ENCODE data around the gene PCNA. TPM values are rescaled to one million over a fixed set of nuclear protein-coding genes. Genes with fewer than 3 reads are reported as not detected.

PCNA gene
- 918 and 1,013 TPM in 2 replicates for polyA plus RNA-seq (2014; cell fraction: cytosol; rRNA removed)
- 512 and 516 TPM in 2 replicates for polyA plus RNA-seq (2014; cell fraction: nucleus; rRNA removed)

DNA sequence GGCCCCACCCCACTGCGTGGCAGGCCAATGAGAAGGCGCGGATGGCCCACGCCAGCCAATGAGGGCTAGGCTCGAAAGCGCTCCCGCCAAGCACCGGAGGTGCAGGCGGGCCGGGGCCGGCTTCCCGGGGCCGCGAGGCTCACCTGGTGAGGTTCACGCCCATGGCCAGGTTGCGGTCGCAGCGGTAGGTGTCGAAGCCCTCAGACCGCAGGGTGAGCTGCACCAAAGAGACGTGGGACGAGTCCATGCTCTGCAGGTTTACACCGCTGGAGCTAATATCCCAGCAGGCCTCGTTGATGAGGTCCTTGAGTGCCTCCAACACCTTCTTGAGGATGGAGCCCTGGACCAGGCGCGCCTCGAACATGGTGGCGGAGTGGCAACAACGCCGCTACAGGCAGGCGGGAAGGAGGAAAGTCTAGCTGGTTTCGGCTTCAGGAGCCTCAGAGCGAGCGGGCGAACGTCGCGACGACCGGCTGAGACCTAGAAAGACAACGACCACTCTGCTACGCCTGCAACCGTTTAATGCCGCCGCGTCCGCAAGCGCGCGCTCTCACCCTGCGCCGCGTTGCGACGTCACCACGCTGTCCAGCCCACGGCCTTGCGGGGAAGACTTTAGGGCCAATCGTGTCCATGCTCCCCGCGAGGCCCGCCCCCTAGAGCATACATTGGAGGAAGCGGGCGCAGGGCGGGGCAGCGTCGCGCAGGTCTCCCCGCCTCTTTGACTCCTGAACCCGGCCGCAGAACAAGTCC, at the start of gene PCNA:
Gene PCNA (minus strand): TSS at position 524 of the 750 bp plus-strand sequence. CDS start 160 bp downstream, at position 364.
- peak; percentile 97 for DNase-seq (ENCODE audit: low spot score)

DNA sequence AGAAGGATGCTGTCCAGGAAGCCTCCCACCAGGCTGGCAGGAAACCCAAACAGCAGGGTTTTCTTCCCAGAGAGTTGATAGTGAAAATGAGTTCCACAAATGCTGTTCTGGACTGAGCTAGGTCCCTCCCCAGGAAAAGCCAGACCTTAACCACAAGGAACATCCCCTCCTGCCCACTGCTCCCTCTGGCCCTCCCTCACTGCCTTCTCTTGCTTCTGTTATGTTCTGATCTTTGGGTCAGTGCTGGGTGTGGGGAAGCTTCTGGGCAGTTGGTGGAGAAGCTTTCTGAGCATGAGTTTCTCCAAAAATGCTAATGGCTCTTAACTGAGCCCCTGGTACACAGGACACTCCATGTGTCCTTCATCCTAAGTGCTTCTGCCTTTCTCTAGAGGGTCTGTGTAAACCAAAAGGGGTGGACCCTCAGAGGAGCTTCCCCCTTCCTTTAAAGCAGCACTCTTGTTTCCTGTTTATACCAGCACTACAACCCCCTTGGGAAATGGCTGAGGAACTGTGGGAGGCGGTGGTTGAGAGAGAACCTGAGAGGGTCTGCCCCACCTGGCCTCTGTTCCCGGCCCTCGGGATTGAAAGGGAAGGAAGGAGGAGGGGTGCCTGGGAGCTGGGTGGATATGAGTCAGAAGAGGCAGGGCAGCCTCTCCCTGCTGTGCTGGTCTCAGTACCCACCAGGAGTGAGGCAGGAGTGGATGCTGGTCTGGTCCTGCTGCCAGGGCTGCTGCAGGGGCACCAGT, 49.1 kb upstream of the PCNA start:
- DNase-seq (ENCODE audit: low spot score): no peak

DNA sequence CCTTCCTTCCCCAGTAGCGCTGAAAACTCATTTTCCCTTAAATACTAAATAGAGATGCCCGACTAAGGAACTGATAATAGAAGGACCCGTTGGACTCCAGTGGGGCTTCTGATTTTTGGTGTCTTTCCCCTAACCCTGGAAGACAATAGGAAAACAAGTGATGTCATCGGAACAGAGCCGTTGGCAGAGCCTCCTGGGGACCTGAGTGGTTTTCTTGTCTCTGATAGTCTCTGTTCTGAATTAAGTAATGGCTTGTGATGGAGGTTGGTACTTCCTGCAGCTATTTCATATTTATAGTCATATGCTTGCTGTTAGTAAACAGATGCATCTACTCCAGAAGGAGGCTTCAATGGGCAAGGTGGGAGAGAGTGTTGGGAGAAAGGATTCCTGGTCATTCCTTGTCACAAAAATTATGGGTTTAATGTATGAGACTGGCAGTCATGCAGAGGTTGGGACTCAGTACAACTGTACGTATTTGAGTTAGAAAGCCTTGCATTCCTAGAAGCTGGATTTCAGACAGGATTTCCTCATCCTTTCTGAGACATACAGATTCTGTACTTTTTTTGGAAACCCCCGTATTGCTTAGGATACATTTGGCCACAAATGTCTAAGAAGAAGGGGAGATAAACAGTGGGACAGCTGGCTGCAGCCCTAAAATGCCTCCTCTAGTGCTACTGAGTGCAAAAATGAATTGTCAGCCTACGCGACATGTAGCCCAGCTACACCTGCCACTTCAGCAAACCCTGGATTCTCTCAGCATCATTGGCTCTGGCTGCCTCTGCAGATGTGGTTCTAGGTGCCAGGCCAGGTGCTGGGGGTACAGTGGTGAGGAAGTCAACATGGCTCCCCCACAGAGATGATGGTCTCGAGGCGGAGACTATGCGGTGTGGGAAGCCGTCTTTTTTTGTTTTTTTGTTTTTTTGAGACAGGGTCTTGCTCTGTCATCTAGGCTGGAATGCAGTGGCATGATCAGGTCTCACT, 45.2 kb upstream of the PCNA start:
- no peak for DNase-seq (ENCODE audit: low spot score)

DNA sequence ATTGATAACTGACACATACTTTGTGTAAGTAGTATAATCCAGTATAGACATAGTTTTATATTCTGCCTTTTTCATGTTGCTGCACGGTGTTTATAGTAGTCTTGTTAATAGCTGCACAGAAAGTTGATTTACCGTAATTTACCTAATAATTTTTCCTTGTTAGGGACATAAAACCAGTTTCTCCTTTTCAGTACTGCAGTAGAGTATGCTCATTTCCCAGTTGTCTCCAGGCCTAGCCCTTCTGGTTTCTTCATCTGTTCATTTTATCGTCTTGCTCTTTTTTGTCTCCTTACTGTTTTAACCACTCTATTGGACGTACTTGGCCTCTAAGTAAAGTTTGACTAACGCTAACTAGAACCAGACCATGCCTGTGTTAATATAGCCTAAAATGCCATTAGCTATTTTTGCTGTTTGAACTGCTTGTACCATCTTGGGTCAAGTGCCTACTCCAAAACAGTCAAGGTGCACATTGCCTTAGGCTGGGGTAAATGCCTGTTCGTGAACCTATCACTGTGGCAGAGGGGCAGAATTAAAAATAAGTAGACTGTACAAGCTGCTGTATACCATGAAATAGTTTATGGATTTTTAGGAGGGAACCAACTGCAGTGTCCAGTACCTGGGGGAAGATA, 41.9 kb upstream of the PCNA start:
- DNase-seq (ENCODE audit: low spot score): no peak

DNA sequence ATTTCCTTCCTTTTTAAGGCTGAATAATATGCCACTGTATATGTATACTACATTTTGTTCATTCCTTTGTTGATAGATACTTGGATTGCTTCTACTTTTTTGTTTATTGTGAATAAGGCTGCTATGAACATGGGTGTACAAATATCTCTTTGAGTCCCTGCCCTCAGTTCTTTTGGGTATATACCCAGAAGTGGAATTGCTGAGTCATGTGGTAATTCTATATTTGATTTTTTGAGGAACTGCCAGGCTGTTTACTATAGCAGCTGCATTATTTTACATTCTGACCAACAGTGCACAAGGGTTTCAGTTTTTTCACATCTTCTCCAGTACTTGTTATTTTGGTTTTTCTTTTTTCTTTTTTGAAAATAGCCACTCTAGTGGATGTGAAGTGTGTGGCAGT, 41.1 kb upstream of the PCNA start:
- no peak for DNase-seq (ENCODE audit: low spot score)

DNA sequence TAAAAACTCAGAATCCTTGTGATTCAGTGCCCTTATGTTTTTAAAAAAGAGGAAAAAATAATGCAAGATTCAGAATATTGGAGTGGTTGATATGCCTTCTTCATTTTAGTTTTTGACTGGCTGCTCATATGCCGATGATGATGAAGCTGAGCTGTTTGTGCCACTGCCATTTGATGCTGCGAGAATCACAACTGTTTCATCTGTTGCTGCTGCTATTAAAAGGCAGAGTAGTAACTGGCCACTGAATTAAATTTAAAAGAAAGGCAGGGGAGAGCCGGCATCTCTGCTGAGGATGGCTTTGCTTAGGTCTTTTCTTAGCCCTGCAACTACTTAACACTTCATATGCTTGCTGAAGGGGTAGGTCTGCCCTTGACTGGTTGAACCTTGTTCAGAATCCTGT, 40.2 kb upstream of the PCNA start:
- DNase-seq (ENCODE audit: low spot score): no peak

DNA sequence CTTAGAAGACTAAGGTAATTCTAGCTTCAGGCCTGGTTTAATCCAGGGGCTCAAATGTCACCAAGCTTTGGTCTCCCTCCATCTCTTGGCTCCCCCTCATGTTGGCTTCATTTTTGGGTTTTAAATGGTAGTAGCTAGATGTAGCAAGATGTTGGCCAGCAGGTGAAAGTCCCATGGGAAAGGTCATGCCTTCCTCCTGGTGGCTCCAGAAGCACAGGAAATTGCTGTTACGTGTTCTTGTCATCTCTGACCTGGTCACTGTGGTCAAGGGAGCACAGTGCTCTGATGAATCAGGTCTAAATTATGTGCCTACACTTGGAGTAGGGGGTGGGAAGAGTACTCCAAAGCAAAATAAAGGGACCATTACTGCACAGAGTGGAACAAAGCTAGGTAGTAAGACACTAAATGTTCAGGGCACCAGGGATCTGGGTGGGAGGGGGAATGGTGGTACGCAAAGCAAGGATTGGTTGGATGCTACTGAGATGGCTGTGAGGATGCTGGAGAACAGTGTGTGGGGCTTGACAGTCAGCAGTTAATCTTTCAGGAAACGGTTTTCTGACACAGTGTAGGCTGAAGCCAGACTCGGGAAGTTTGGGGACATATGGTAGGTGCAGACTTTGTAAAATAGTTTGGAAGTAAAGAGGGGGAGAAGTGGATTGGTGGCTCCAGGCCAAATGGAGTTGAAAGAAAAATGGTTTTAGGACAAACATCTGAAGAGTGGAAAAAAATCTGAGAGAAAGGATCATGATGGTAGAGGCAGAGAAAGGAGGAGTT, 37.1 kb upstream of the PCNA start:
- DNase-seq (ENCODE audit: low spot score): no peak

DNA sequence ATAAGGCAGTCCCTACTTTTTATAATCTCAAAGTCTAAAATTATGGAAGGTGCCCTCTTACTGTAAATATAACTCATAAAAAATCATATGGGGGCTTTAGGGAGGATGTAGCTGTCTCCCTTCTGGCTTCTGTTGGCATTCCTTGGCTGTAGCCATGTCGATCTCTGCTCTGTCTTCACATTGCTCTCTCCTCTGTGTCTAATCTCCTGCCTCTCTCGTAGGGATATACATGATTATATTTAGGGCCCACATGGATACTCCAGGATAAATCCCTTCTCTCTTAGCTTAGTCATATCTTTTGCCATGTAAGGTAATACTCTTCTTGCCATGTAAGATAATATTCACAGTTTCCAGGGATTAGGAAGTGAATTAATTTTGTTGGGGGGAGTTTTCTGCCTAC, 35.6 kb upstream of the PCNA start:
- DNase-seq (ENCODE audit: low spot score): no peak

DNA sequence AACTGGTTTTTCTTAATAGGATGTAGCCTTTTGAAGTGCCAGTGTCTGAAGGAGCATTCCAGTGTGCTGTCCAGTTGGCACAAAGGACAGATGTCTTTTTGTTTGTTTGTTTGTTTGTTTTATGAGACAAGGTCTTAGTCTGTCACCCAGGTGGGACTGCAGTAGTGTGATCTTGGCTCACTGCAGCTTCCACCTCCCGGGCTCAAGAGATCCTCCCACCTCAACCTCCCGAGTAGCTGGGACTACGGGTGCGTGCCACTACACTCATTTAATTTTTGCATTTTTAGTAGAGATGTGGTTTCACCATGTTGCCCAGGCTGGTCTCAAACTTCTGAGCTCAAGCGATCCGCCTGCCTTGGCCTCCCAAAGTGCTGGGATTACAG, 34.8 kb upstream of the PCNA start:
- DNase-seq (ENCODE audit: low spot score): no peak

DNA sequence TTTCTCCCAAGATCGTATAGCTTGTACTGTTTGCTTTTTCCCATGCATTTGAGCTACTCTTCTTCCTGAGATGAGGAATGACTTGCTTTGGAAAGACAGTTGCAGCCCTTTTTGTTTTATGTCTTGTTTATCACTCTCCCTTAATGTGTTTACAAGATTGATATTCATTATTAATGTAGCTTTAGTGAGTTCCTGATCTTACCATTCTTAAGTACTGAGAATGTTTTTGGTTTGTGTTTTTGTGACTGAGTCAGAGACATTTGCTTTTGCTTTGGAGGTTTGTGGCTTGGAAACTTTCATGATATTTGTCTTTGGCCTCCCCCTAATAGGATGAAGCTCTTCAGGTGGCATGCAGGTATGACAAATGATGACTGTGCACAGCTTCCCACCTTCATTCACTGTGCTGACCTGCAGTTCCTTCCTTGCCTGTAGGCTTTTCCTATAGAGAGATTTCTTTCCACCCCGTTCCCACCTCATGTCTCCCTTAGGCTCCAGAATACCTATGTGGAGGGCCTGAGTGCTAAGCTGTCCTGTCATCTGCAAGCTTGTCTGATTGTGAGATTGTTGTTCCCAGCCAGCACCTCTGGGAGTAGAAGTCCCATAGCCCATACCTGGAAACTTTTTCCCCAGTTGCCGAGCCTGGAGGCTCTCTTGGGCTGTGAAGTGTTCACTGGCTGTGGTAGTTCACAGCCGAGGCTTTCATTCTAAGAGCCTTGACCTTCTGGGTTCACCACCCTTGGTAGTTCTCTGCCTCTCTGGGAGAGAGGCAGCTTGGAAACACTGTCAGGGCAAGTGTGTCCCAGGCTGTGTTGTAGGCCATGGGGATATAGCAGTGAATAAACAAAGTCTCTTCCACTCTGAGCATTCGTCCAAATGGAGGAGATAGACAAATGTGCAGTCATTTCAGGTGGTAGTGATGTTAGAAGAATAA, 34.1 kb upstream of the PCNA start:
- DNase-seq (ENCODE audit: low spot score): no peak

DNA sequence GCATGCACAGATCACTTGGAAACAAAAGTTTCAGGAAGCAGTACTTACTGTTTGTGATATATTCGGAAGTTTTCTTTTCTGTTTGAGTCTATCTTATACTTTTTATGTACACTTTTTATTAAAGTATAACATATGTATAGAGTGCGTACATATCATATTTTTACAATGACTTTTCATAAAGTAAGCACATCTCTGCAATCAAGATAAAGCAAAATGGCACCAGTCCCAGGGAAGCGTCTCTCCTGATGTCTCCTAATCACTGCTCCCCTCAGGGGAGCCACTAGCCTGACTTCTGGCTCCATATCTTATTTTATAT, 33.4 kb upstream of the PCNA start:
- DNase-seq (ENCODE audit: low spot score): no peak

DNA sequence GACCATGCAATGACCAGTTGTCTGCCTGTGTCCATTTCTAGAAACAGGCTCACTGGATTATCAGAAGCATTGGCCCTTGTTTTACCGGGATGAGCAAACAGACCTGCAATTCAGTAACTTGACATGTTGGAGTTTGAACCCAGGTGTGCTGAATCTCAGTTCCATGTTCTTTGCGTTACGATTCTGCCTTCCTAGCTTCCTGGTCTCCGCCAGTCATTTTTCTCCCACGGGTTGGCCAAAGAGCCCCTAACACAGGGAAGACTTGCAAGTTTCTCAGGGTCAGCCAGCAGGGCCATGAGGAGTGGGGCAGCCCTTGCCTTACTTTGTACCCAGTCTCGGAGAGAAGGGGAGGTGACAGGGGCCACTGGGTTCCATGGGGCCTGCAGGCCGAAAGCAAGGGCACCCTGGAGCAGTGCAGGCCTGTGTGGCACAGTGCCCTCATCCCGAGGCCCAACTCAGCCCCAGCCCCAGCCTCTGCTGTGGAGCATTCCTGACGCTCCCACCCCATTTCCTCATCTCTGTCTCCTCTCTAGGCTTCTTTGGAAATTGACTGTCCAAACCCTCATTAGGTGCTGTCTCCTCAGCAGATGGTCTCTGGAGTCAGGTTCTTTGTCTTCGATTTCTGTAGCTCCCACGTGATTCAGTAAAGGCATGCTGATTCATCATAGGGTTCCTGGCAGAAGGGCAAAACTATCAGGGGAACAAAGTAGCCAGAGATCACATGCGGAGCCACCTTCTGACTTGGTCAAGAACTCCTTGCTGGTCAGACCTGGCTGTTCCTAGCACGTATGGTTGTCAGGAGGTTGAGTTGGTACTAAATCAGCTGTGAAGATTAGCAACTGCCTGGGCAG, 30.7 kb upstream of the PCNA start:
- DNase-seq (ENCODE audit: low spot score): no peak

DNA sequence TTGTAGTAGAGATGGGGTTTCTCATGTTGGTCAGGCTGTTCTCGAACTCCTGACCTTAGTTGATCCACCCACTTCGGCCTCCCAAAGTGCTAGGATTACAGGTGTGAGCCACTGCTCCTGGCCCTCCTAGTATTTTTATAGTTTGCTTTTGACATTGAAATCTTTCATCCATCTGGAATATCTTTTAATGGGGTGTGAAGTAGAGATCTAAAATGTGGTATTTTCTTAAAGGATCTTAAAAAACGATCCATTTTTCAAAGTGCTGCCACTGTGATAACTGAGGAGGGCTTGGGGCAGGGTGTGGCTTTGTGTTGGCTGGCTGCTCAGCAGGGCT, 30.1 kb upstream of the PCNA start:
- no peak for DNase-seq (ENCODE audit: low spot score)

DNA sequence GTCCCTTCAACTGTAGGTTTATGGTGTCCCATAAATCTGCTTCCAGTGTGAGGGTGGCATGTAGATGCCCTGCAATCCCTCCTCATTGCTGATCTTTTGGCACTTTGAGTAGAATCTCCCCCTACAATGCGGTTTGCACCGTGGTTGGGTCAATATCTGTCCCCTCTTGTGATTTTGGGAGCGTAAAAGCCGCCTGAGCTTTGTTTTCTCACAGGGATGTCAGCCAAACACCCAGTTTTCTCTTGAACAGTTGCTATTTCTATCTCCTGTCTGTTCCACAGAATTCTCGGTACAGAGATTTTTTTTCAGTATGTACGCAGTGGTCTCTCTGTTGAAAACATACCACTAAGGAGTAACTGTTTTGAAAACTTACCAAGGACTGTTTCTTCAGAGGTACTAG, 28.8 kb upstream of the PCNA start:
- DNase-seq (ENCODE audit: low spot score): no peak

DNA sequence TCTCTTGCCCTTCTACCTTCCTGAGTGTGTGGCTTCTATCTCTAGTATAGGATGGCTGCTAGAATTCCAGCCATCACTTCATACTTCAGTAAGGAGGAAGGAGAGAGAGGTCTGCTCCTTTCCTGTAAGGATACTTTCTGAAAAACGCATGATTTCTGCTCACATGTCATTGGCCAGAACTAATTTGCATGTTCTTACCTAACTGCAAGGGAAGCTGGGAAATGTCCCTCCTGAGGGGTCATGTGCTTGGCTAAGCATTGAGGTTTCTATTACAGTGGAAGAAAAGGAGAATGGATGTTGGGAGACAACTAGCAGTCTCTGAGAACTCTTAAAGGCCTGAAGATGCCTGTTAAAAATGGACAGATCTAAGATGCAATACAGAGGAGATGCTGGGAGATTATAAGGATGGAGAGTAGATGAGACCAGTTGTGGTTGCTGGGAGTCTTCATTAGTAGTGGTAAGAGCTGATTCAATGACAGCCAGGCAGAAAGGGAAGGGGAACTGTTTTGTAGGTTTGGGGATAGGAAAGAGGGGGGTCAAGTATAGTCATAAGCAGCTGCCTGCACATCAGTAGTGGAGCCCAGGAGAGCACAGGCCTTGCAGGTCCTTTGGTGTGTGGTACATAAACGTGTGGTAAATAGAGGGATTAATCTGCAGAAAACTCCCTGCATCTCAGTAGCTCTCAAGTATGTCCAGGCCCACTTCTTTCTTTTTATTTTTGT, 27.3 kb upstream of the PCNA start:
- DNase-seq (ENCODE audit: low spot score): no peak

DNA sequence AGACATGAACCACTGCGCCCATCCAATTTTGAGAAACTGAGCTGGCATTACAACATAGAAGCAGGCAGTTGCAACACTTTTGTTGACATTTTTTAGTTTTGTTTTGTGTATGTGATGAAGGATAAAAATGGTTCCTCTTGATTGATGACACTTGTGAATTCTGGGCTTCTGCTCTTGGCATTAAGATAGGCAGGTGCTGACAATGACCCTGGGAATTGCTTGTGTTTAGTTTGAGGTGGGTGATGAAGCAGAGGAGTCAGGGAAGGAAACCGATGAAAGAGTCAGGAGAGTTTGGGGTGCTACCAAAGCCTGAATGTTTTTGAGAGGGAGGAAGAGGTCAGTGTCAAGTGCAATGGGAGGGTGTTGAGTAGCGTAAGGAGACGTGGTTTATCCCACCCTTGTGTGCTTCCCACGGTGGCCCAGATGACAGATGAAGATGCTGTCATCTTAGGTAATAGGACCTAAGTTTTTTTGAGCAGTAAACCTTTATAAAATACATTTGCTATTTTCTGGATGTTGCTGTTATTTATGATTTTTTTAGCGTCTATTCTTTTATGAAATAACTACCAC, 26.4 kb upstream of the PCNA start:
- DNase-seq (ENCODE audit: low spot score): no peak

DNA sequence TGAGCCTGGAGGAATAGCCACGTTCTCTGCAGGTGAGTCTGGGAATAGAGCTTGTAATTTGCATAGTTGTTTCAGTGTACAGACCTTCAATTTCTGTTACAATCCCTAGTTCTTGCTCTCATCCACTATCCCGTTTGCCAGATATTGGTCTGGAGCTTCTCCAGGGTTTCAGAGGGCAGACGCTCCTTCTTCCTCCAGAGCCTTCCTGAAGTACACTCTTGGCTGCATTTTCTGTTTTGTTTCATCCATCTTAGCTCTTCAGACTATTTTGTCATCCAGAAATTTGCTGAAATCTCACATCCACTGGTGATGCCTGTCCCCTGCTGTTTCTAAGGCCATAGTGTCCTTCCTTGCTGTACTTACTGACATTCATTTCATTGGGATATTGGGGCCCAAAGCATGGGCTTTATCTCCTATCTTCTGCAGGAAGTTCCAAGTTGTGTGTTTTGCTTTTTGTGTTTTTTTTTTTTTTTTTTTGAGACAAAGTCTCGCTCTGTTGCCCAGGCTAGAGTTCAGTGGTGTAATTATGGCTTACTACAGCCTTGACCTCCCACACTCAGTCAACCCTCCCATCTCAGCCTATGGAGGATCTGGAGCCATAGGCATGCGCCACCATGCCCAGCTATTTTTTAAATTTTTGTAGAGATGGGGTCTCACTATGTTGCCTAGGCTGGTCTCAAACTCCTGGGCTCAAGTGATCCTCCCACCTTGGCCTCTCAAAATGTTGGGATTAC, 25.8 kb upstream of the PCNA start:
- DNase-seq (ENCODE audit: low spot score): no peak

All from SK-N-DZ (cell line).